HepG2 (cell line): ENCODE measurements around the gene EMILIN1. TPM values are rescaled to one million over a fixed set of nuclear protein-coding genes. Genes with fewer than 3 reads are reported as not detected.
A peak's percentile ranks its signal among the peaks of the same experiment; 100 is the strongest.

Experiments used
- HOXA5 ChIP-seq: sonication (generic); formaldehyde crosslinking; IDR thresholded peaks from 2 replicates; pipeline ENCODE4 v1.4.0; 2020; ENCODE audit warnings: missing genetic modification reagents
- IKZF1 ChIP-seq: fragments of 450-650 bp; IDR thresholded peaks from 2 replicates; pipeline ENCODE4 v1.7.1; 2016
- KLF13 ChIP-seq: sonication (generic); formaldehyde crosslinking; IDR thresholded peaks from 2 replicates; pipeline ENCODE4 v1.4.0; 2020; ENCODE audit warnings: mild to moderate bottlenecking, missing genetic modification reagents
- LCORL ChIP-seq, 2 experiments: fragments of 450-650 bp in 1 of 2; sonication (generic) in 1 of 2; formaldehyde crosslinking in 1 of 2; IDR thresholded peaks; 2 replicates each; pipeline versions ENCODE4 v1.5.0 to v1.6.1; 2017 to 2020; ENCODE audit warnings: antibody characterized with exemption in 1 of 2, missing genetic modification reagents in 1 of 2
- MED13 ChIP-seq: sonication (generic); formaldehyde crosslinking; IDR thresholded peaks from 2 replicates; pipeline ENCODE4 v1.5.0; 2020; ENCODE audit warnings: missing genetic modification reagents
- NFKBIZ ChIP-seq: IDR thresholded peaks from 2 replicates; pipeline ENCODE4 v1.6.1; 2018; ENCODE audit warnings: missing genetic modification reagents, missing compliant biosample characterization
- SATB2 ChIP-seq: sonication (generic); formaldehyde crosslinking; IDR thresholded peaks from 2 replicates; pipeline ENCODE4 v1.5.0; 2020; ENCODE audit warnings: missing genetic modification reagents
- TCF7 ChIP-seq: sonication (generic); IDR thresholded peaks from 2 replicates; pipeline ENCODE4 v1.6.1; 2016; ENCODE audit warnings: antibody characterized with exemption, low read depth
- ZBTB3 ChIP-seq: sonication (generic); formaldehyde crosslinking; IDR thresholded peaks from 2 replicates; pipeline ENCODE4 v1.4.0; 2020; ENCODE audit warnings: low read depth, mild to moderate bottlenecking, moderate library complexity, missing genetic modification reagents, borderline replicate concordance
- ZBTB8A ChIP-seq: sonication (generic); formaldehyde crosslinking; IDR thresholded peaks from 2 replicates; pipeline ENCODE4 v1.4.0; 2020; ENCODE audit warnings: mild to moderate bottlenecking, low read depth, missing genetic modification reagents, borderline replicate concordance
- ZFP90 ChIP-seq: sonication (generic); formaldehyde crosslinking; IDR thresholded peaks from 2 replicates; pipeline ENCODE4 v1.8.0; 2022; ENCODE audit warnings: missing genetic modification reagents, mild to moderate bottlenecking, inconsistent platforms, borderline replicate concordance
- ZNF484 ChIP-seq: sonication (generic); formaldehyde crosslinking; IDR thresholded peaks from 2 replicates; pipeline ENCODE4 v1.5.1; 2020; ENCODE audit warnings: mild to moderate bottlenecking, low read depth, missing genetic modification reagents, borderline replicate concordance
- ZNF546 ChIP-seq: sonication (generic); formaldehyde crosslinking; conservative IDR thresholded peaks from 2 replicates; pipeline ENCODE4 v1.8.1; 2023; ENCODE audit warnings: mild to moderate bottlenecking, missing genetic modification reagents
- ZNF552 ChIP-seq: sonication (generic); formaldehyde crosslinking; IDR thresholded peaks from 2 replicates; pipeline ENCODE4 v1.9.0; 2022; ENCODE audit warnings: missing genetic modification reagents, mild to moderate bottlenecking, borderline replicate concordance
- ZNF724P ChIP-seq: sonication (generic); formaldehyde crosslinking; IDR thresholded peaks from 2 replicates; pipeline ENCODE4 v1.8.0; 2022; ENCODE audit warnings: missing genetic modification reagents, borderline replicate concordance
- ZNF761 ChIP-seq: sonication (generic); formaldehyde crosslinking; conservative IDR thresholded peaks from 2 replicates; pipeline ENCODE4 v1.4.0; 2020; ENCODE audit warnings: mild to moderate bottlenecking, missing genetic modification reagents
- ZNF766 ChIP-seq: sonication (generic); formaldehyde crosslinking; IDR thresholded peaks from 2 replicates; pipeline ENCODE4 v1.5.0; 2020; ENCODE audit warnings: missing genetic modification reagents, borderline replicate concordance
- ZNF776 ChIP-seq: sonication (generic); formaldehyde crosslinking; IDR thresholded peaks from 2 replicates; pipeline ENCODE4 v1.4.0; 2020; ENCODE audit warnings: mild to moderate bottlenecking, missing genetic modification reagents
- ZSCAN31 ChIP-seq: sonication (generic); formaldehyde crosslinking; IDR thresholded peaks from 2 replicates; pipeline ENCODE4 v1.5.0; 2020; ENCODE audit warnings: low read depth, mild to moderate bottlenecking, missing genetic modification reagents
- polyA plus RNA-seq, 8 experiments: library from polyadenylated mRNA; depleted of rRNA in 3 of 8; stranded (reverse) in 7 of 8; unstranded in 1 of 8; fragments of >200 nt; fragmentation: Illumina TruSeq in 4 of 8; extraction: Trizol in 4 of 8; gene quantifications; 2 replicates each; pipeline versions ENCODE4 v1.2.1 to v1.2.3, GENCODE V29; 2011 to 2016; ENCODE audit warnings: low read depth in 4 of 8, missing spikeins in 1 of 8, mixed read lengths in 1 of 8; ENCODE audit not compliant: insufficient read depth in 1 of 8
- total RNA-seq, 5 experiments: library from RNA; depleted of rRNA; stranded (reverse); fragments of >200 nt; fragmentation: Illumina TruSeq; extraction: Trizol; gene quantifications; 2 replicates each; pipeline ENCODE4 v1.2.3, GENCODE V29; 2016; ENCODE audit warnings: low read depth in 1 of 5
- TF ChIP-seq, protein P1 (sequence below): sonication (generic); formaldehyde crosslinking; IDR thresholded peaks from 2 replicates; pipeline ENCODE4 v1.8.0; 2022; ENCODE audit warnings: missing genetic modification reagents, mild to moderate bottlenecking, inconsistent platforms, borderline replicate concordance
- TF ChIP-seq, protein P2 (sequence below): sonication (generic); formaldehyde crosslinking; IDR thresholded peaks from 2 replicates; pipeline ENCODE4 v1.5.0; 2020; ENCODE audit warnings: missing genetic modification reagents
- TF ChIP-seq, protein P3 (sequence below): sonication (generic); formaldehyde crosslinking; IDR thresholded peaks from 2 replicates; pipeline ENCODE4 v1.5.0; 2020; ENCODE audit warnings: missing genetic modification reagents
- TF ChIP-seq, protein P4 (sequence below): sonication (generic); formaldehyde crosslinking; conservative IDR thresholded peaks from 2 replicates; pipeline ENCODE4 v1.8.0; 2022; ENCODE audit warnings: mild to moderate bottlenecking, moderate library complexity, missing genetic modification reagents

The EMILIN1 gene
- total and polyA plus RNA-seq, 2 of the 13 experiments (the other 11 are each of a cell fraction or from before 2014, with no cell fraction given), result 8.1 to 9.7 TPM

DNA sequence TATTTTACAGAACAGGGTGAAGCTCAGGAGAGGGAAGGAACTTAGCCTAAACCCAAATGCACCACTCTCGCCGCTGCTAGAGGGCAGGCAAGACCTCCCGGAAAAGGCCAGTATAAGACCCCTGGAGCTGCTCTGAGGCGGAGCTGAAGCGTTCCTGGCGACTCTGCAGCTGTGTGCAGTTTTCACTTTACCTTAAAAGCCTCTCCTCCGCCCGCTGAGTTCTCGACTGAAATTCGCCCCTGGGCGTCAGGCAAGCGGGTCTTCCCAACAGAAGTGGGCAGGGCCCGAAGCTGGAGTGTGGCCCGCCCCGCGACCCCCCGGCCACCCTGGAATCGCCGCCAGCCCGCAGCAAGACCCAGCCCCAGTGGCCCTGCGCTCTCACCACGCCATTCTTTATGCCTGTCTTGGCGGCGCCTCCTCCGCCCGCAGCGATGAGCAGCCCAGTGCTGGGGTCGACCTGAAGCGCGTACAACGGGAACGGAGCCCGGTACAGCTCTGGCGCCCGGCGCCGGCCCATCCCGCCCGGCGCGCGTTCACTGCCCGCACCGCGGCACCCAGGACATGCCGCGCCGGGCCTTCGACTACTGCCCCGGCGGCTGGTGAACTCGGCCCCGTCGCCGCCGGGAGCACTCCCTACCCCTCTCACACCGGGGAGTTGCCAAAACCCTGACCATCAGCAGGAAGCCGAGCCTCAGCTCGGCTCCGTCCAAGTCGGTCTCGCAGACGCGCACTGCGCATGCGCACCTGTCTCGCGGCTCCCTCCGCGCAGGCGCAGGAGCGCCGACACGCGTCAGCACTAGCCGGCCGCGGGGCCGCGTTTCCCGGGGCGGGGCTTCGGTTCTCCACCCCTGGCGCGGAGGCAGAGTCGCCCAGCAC is 55.7 kb downstream of the EMILIN1 start, which contains the start of gene PREB (continued):
- TF ChIP-seq ZSCAN31 (CRISPR knock-in tag) (no peak), SATB2 (CRISPR knock-in tag) (no peak), ZNF776 (CRISPR knock-in tag) (peak; percentile 81; the same call in 1 of the 2 replicates), ZNF552 (CRISPR knock-in tag) (peak; percentile 69; the same call in 1 of the 2 replicates), ZNF546 (CRISPR knock-in tag) (peak; percentile 92), LCORL (IDR thresholded peaks at IDR 0.05) (no peak), LCORL (CRISPR knock-in tag; IDR thresholded peaks at IDR 0.05) (peak; percentile 42; the same call in 1 of the 2 replicates), ZBTB3 (0 out of 2 replicates have a peak, but pooled peaks have one; percentile 34), KLF13 (CRISPR knock-in tag) (no peak), ZBTB8A (CRISPR knock-in tag) (no peak), HOXA5 (CRISPR knock-in tag) (peak; percentile 44; the same call in 1 of the 2 replicates), IKZF1 (no peak), ZFP90 (CRISPR knock-in tag) (no peak), ZNF761 (peak; percentile 88), ZNF724P (no peak), ZNF484 (no peak), NFKBIZ (CRISPR knock-in tag) (no peak), MED13 (CRISPR knock-in tag) (peak; percentile 41; the same call in 1 of the 2 replicates), TCF7 (no peak), ZNF766 (CRISPR knock-in tag) (0 out of 2 replicates have a peak, but pooled peaks have one; percentile 45)
- TF ChIP-seq, protein P1, sequence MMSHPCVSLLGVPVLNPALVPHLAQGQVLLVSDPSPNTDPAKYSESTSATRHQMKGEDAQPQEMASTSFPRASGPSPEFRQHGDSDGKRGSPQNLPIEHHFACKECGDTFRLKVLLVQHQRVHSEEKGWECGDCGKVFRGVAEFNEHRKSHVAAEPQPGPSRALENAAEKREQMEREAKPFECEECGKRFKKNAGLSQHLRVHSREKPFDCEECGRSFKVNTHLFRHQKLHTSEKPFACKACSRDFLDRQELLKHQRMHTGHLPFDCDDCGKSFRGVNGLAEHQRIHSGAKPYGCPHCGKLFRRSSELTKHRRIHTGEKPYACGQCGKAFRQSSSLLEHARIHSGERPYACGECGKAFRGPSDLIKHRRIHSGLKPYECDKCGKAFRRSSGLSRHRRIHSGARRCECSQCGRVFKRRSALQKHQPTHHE, result peak; percentile 91
- TF ChIP-seq, protein P2, sequence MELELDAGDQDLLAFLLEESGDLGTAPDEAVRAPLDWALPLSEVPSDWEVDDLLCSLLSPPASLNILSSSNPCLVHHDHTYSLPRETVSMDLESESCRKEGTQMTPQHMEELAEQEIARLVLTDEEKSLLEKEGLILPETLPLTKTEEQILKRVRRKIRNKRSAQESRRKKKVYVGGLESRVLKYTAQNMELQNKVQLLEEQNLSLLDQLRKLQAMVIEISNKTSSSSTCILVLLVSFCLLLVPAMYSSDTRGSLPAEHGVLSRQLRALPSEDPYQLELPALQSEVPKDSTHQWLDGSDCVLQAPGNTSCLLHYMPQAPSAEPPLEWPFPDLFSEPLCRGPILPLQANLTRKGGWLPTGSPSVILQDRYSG (CRISPR knock-in tag), result peak; percentile 66; the same call in 1 of the 2 replicates
- TF ChIP-seq, protein P3, sequence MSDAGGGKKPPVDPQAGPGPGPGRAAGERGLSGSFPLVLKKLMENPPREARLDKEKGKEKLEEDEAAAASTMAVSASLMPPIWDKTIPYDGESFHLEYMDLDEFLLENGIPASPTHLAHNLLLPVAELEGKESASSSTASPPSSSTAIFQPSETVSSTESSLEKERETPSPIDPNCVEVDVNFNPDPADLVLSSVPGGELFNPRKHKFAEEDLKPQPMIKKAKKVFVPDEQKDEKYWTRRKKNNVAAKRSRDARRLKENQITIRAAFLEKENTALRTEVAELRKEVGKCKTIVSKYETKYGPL (CRISPR knock-in tag), result no peak
- TF ChIP-seq, protein P4, sequence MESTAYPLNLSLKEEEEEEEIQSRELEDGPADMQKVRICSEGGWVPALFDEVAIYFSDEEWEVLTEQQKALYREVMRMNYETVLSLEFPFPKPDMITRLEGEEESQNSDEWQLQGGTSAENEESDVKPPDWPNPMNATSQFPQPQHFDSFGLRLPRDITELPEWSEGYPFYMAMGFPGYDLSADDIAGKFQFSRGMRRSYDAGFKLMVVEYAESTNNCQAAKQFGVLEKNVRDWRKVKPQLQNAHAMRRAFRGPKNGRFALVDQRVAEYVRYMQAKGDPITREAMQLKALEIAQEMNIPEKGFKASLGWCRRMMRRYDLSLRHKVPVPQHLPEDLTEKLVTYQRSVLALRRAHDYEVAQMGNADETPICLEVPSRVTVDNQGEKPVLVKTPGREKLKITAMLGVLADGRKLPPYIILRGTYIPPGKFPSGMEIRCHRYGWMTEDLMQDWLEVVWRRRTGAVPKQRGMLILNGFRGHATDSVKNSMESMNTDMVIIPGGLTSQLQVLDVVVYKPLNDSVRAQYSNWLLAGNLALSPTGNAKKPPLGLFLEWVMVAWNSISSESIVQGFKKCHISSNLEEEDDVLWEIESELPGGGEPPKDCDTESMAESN, result no peak; the same call in 1 of the 2 replicates
